Endothelial cell (in vitro differentiated cells): ENCODE results near the gene POM121L2. TPM values are rescaled to one million over a fixed set of nuclear protein-coding genes. Genes with fewer than 3 reads are reported as not detected.

Source experiments
- DNase-seq: peaks from one replicate; pipeline ENCODE4 v3.0.0; 2021; ENCODE audit warnings: low spot score
- H3K27ac Mint-ChIP-seq: one replicate; pipeline ENCODE4 v1.8.0; 2021; ENCODE audit warnings: mixed read lengths, inconsistent platforms; ENCODE audit not compliant: unreplicated experiment
- H3K27me3 Mint-ChIP-seq: one replicate; pipeline ENCODE4 v1.8.0; 2021; ENCODE audit warnings: mild to moderate bottlenecking, moderate library complexity, mixed read lengths, inconsistent platforms; ENCODE audit not compliant: unreplicated experiment
- H3K36me3 Mint-ChIP-seq: one replicate; pipeline ENCODE4 v1.8.0; 2021; ENCODE audit warnings: mild to moderate bottlenecking, low read depth, mixed read lengths, inconsistent platforms; ENCODE audit not compliant: unreplicated experiment
- H3K4me1 Mint-ChIP-seq: one replicate; pipeline ENCODE4 v1.8.0; 2021; ENCODE audit warnings: mild to moderate bottlenecking, mixed read lengths, inconsistent platforms; ENCODE audit not compliant: unreplicated experiment
- H3K4me3 Mint-ChIP-seq: one replicate; pipeline ENCODE4 v1.8.0; 2021; ENCODE audit warnings: mild to moderate bottlenecking, mixed read lengths, inconsistent platforms; ENCODE audit not compliant: unreplicated experiment
- H3K9me3 Mint-ChIP-seq: one replicate; pipeline ENCODE4 v1.8.0; 2021; ENCODE audit warnings: mixed read lengths, inconsistent platforms; ENCODE audit not compliant: unreplicated experiment
- total RNA-seq: library from RNA; stranded (reverse); fragmentation: NEBNext Ultra II Directional; extraction: Animal tissue kit (Norgen Biotek cat#: 25700); gene quantifications from one replicate; pipeline ENCODE4 v1.2.1, GENCODE V29; 2021; ENCODE audit not compliant: unreplicated experiment
- TF ChIP-seq, protein P1 (sequence below): fragments of 200-600 bp; sonication (generic); IDR thresholded peaks from one replicate; pipeline ENCODE4 v1.5.0; 2021; ENCODE audit warnings: antibody characterized with exemption; ENCODE audit not compliant: unreplicated experiment

The POM121L2 gene
- total RNA-seq, 1 donor from 2014 or later, result 1.3 TPM

DNA sequence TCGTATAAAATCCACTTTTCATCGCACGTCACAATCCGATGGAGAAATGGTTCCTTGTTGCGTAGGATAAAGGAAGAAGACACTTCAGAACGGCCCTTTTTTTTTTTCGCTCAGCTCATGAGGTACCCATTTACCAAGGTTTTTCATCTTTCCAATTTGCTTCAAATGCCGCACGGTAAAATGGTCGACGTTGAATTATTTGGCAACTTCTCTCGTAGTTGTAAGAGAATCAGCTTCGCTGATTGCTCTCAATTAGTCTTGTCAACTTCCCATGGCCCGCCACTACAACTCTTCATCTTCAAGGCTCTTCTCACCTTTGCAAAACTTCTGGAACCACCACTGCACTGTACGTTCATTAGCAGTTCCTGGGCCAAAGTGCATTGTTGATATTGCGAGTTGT is 28.8 kb downstream of the POM121L2 start:
- peaks cover 17% of the 10 kb centered on the region for H3K27me3 Mint-ChIP-seq
- DNase-seq, result no peak
- H3K4me1 Mint-ChIP-seq, result peaks cover 27% of the 10 kb centered on the region
- no peak overlapping the region for H3K4me3 Mint-ChIP-seq
- H3K36me3 Mint-ChIP-seq, result no peaks in the 10 kb centered on the region
- no peaks in the 10 kb centered on the region for H3K9me3 Mint-ChIP-seq
- H3K27ac Mint-ChIP-seq, result no peak overlapping the region
- TF ChIP-seq, protein P1, sequence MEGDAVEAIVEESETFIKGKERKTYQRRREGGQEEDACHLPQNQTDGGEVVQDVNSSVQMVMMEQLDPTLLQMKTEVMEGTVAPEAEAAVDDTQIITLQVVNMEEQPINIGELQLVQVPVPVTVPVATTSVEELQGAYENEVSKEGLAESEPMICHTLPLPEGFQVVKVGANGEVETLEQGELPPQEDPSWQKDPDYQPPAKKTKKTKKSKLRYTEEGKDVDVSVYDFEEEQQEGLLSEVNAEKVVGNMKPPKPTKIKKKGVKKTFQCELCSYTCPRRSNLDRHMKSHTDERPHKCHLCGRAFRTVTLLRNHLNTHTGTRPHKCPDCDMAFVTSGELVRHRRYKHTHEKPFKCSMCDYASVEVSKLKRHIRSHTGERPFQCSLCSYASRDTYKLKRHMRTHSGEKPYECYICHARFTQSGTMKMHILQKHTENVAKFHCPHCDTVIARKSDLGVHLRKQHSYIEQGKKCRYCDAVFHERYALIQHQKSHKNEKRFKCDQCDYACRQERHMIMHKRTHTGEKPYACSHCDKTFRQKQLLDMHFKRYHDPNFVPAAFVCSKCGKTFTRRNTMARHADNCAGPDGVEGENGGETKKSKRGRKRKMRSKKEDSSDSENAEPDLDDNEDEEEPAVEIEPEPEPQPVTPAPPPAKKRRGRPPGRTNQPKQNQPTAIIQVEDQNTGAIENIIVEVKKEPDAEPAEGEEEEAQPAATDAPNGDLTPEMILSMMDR, result no peak

DNA sequence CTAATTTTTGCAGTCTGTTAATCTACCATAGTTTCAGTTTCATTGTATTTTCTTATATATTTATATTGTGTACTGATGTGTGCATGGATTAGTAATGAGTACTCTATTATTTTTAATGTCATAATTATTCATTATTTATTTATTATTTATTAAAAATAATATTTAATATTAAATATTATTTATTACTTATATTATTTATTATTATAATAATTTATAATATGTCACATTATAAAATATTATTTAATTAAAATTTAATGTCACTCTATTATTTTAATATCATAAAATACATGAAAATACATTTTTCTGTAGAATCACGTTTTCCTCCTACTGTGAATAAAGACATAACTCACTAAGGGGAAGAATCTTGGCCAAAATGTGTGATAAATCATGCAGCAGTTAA is 30.5 kb downstream of the POM121L2 start:
- no peaks in the 10 kb centered on the region for H3K36me3 Mint-ChIP-seq
- H3K27ac Mint-ChIP-seq, result no peak overlapping the region
- no peak for DNase-seq
- peaks cover 23% of the 10 kb centered on the region for H3K27me3 Mint-ChIP-seq
- no peak overlapping the region for H3K4me3 Mint-ChIP-seq
- no peaks in the 10 kb centered on the region for H3K9me3 Mint-ChIP-seq
- peaks cover 22% of the 10 kb centered on the region for H3K4me1 Mint-ChIP-seq
- TF ChIP-seq, protein P1, result no peak

DNA sequence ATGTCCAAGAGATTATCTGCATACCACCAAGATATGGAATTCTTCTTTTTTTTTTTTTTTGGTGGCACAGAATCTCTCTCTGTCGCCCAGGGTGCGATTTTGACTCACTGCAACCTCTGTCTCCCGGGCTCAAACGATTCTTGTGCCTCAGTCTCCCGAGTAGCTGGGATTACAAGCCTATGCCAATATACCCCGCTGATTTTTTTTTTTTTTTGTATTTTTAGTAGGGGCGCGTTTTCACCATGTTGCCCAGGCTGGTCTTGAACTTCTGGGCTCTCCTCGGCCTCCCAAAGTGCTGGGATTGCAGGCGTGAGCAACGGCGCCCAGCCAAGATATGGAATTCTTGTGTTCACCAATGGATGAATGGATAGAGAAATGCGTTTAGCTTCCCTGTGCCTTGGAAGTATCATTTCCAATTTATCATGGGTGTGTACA is 31.0 kb downstream of the POM121L2 start:
- H3K36me3 Mint-ChIP-seq, result no peaks in the 10 kb centered on the region
- peaks cover 21% of the 10 kb centered on the region for H3K27me3 Mint-ChIP-seq
- TF ChIP-seq, protein P1, result no peak
- H3K4me1 Mint-ChIP-seq, result peaks cover 22% of the 10 kb centered on the region
- H3K4me3 Mint-ChIP-seq, result peak overlapping the region; percentile 91
- no peak for DNase-seq
- H3K27ac Mint-ChIP-seq, result no peak overlapping the region
- no peaks in the 10 kb centered on the region for H3K9me3 Mint-ChIP-seq

DNA sequence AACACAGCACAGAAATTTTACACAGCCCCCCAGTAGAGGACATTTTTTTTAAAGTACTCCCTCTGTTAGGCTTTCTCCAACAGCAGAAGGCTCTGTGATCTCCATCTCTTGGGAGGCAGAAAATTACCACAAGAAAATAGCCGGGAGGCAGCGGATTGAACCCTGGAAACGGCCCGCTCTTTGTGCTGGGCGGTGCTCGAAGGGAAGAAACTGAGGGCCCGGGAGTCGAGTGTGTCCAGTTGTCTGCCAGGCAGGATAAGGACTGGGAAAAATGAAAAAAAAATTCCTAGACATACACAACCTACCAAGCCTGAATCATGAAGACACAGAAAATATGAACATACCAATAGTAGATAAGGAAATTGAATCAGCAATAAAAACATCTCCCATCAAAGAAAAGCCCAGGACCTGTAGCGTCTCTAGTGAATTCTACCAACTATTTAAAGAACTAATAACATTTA is 31.5 kb downstream of the POM121L2 start:
- Mint-ChIP-seq H3K9me3 (no peaks in the 10 kb centered on the region), H3K27me3 (peaks cover 20% of the 10 kb centered on the region), H3K4me3 (peak overlapping the region; percentile 91), H3K27ac (peak overlapping the region; percentile 64), H3K36me3 (no peaks in the 10 kb centered on the region), H3K4me1 (peaks cover 22% of the 10 kb centered on the region)
- TF ChIP-seq, protein P1, result no peak
- DNase-seq, result peak; percentile 24

DNA sequence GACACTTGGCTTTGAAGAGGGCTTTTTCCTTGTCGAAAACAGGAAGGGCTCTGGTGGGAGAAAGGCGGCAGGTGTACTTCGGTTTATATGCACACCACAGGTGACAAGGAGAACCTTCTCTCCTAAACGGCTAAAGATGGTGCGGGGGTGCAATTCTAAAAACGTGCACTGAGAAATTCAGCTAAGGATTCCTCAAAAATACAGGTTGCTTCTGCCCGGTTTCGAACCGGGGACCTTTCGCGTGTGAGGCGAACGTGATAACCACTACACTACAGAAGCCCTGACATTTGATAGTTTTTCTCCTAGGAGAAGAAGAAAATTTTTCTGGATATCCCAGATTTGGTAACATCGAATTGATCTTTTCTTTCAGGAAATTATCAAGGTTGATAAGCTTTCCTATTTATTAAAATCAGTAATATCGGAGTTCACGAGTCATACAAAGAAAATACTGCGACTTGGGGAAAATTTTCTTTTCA is 32.0 kb downstream of the POM121L2 start:
- DNase-seq, result peak; percentile 56
- Mint-ChIP-seq H3K9me3 (no peaks in the 10 kb centered on the region), H3K4me1 (peaks cover 22% of the 10 kb centered on the region), H3K27me3 (peaks cover 18% of the 10 kb centered on the region), H3K36me3 (no peaks in the 10 kb centered on the region), H3K27ac (peak overlapping the region; percentile 86), H3K4me3 (peak overlapping the region; percentile 91)
- TF ChIP-seq, protein P1, result no peak
